ENCODE data around the gene PEX1. TPM values are rescaled to one million over a fixed set of nuclear protein-coding genes. Genes with fewer than 3 reads are reported as not detected.
"Not testable (repeated sequence)": the region's sequence is repeated elsewhere in the genome, so short reads cannot be mapped to it uniquely, and the experiment has no call there.

Gene PEX1
- total RNA-seq, 1 donor from 2014 or later: 12.4 TPM

DNA sequence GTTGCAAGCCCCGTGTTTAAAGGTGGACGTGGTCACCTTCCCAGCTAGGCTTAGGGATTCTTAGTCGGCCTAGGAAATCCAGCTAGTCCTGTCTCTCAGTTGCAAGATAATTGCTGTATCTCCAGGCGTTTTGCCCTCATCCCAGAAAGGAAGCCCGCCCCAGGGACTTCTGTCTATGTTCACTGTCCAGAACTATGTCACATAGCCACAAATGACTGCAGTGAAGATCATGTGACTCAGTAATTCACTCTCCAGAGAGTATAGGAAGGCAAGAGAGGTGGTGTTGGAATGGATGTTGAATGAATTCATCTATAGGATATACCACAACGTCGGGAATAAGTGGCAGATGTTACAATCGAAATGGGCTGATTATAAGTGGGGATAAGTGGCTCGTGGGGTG lies 50.2 kb downstream of the PEX1 start:
- H3K27me3 ChIP-seq (ENCODE audit: low read depth): no peaks in the 10 kb centered on the region
- DNase-seq (no peak), ATAC-seq (no peak)
- no peak overlapping the region for H3K27ac ChIP-seq
- no peaks in the 10 kb centered on the region for H3K4me1 ChIP-seq
- intact Hi-C loops (cut with DNase I): no loop called here
- TF ChIP-seq, protein P1, sequence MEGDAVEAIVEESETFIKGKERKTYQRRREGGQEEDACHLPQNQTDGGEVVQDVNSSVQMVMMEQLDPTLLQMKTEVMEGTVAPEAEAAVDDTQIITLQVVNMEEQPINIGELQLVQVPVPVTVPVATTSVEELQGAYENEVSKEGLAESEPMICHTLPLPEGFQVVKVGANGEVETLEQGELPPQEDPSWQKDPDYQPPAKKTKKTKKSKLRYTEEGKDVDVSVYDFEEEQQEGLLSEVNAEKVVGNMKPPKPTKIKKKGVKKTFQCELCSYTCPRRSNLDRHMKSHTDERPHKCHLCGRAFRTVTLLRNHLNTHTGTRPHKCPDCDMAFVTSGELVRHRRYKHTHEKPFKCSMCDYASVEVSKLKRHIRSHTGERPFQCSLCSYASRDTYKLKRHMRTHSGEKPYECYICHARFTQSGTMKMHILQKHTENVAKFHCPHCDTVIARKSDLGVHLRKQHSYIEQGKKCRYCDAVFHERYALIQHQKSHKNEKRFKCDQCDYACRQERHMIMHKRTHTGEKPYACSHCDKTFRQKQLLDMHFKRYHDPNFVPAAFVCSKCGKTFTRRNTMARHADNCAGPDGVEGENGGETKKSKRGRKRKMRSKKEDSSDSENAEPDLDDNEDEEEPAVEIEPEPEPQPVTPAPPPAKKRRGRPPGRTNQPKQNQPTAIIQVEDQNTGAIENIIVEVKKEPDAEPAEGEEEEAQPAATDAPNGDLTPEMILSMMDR (IDR thresholded peaks at IDR 0.05): no peak
- H3K9me3 ChIP-seq: no peaks in the 10 kb centered on the region
- H3K36me3 ChIP-seq: peaks cover 12% of the 10 kb centered on the region
- no peak overlapping the region for H3K4me3 ChIP-seq

DNA sequence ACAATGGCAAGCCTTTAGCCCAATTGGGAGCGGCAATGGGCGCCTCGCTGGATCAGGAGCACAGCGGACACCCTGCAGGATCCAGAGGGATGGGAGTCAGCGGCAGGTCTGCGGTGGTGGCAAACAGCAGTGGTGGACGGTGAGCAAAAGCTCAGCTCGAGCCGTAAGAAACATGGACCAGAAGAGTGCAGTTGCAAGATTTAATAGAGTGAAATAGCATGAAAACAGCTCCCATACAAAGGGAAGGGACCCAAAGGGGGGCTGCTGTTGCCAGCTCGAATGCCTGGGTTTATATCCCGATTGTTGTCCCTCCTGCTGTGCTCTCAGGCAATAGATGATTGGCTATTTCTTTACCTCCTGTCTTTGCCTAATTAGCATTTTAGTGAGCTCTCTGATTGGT lies 50.6 kb downstream of the PEX1 start, which contains the start of gene ERVW-1:
Gene ERVW-1 (minus strand): TSS at position 266 of the 400 bp plus-strand sequence. CDS start 7,565 bp downstream, outside the sequence.
- H3K36me3 ChIP-seq: peaks cover 14% of the 10 kb centered on the region
- H3K9me3 ChIP-seq; ATAC-seq; DNase-seq; H3K27me3 ChIP-seq (ENCODE audit: low read depth); H3K27ac ChIP-seq; intact Hi-C loops (cut with DNase I); H3K4me1 ChIP-seq; H3K4me3 ChIP-seq: not testable (repeated sequence)

DNA sequence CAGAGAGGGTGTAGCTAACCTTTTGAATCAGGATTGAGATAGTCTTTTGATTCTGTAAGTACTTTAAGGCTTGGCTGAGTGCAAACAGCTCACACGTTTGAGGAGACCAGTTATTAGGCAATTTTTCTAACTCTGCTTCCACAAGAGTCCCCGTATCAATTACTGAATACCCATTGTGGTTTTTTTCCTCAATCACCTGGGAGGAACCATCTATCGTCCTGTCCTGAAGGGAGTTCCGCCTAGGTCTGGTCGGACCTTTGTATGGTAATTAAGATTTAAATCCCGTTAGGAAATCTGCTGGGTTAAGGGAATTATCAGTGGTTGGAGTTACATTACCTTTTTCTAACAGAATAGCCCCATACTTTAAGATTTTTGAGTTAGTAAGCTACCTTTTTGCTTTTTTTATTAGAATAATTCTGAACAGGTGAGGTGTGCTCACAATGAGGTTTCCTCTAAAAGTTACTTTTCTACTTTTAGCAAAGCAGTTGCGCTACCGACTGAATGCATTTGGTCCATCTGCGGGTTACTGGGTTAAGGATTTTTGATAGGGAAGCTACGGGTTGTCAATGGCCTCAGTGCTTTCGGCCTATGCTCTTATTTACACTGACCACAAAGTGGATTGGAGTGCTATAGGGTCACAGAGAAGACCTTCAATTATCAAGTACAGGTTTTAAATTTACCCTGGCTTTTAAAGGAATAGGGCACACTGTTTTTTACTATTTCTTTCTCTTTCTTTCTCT lies 52.3 kb downstream of the PEX1 start:
- H3K27ac ChIP-seq; H3K4me3 ChIP-seq; intact Hi-C loops (cut with DNase I); DNase-seq; ATAC-seq; H3K27me3 ChIP-seq (ENCODE audit: low read depth); H3K9me3 ChIP-seq; H3K4me1 ChIP-seq: not testable (repeated sequence)
- peaks cover 21% of the 10 kb centered on the region for H3K36me3 ChIP-seq

DNA sequence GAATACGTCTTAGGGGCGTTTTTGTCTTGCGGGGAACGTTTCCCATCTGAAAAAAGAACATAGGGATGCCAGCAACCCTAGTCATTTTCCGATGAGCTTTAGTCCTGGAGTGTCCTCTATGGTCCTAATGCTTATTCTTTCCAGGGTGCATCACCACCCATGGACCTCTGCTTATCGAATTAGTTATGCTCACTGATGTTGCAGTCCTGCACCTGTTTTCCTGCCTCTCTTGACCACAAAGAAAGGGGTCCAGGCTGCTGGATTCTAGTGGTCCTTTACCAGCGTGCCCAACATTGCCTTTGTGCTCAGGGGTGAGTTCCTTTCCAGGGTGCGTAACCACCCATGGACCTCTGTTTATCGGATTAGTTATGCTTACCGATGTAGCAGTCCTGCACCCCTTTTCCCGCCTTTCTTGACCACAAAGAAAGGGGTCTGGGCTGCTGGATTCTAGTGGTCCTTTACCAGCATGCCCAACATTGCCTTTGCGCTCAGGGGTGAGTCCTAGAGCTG lies 53.0 kb downstream of the PEX1 start:
- H3K4me3 ChIP-seq; H3K27ac ChIP-seq; H3K4me1 ChIP-seq; ATAC-seq; DNase-seq; H3K27me3 ChIP-seq (ENCODE audit: low read depth); H3K9me3 ChIP-seq; intact Hi-C loops (cut with DNase I): not testable (repeated sequence)
- peaks cover 25% of the 10 kb centered on the region for H3K36me3 ChIP-seq

DNA sequence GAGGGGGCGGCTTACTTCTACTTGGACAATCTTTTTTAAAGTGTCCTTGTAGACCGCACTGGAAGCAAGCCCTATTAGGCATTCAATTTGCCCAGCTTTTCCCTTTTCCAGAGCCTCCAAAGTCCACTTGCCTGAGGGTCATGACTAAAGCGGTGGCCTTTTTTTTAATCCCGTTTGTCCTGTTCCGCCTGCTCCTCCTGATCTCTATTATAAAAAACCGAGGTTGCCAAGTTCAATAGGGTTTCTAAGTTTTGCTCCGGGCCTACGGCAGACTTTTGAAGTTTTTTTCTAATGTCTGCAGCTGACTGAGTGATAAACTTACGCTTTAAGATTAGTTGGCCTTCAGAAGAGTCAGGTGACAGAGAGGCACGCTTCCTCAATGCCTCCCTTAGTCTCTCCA lies 54.3 kb downstream of the PEX1 start:
- H3K9me3 ChIP-seq; H3K27ac ChIP-seq; DNase-seq; H3K27me3 ChIP-seq (ENCODE audit: low read depth); ATAC-seq; H3K4me3 ChIP-seq; H3K4me1 ChIP-seq; intact Hi-C loops (cut with DNase I): not testable (repeated sequence)
- peaks cover 25% of the 10 kb centered on the region for H3K36me3 ChIP-seq

- intact Hi-C loops (cut with DNase I); ATAC-seq; H3K27ac ChIP-seq; H3K9me3 ChIP-seq; H3K4me3 ChIP-seq; DNase-seq; H3K4me1 ChIP-seq; H3K27me3 ChIP-seq (ENCODE audit: low read depth): not testable (repeated sequence)
- H3K36me3 ChIP-seq: peaks cover 35% of the 10 kb centered on the region
Observed at GRCh38 chr7:92468589-92468988, 59.7 kb downstream of the PEX1 start.

DNA sequence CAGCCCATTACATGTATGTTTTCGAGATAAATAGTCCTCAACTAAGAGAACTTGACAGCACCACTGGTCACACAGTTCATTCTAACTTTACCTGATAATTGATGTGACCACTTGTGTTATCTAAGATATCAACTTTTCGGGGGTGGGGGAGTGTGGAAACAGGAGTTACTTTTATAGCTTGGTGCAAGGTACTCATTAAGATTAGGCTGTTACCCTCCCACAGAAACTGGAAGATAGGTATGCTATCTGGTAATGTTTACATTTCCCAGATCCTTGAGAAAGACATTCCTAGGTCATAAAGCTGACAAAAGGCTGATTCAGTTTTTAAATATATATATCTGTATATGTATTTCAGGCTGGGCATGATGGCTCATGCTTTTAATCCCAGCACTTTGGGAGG lies 61.6 kb downstream of the PEX1 start:
- ATAC-seq: no peak
- Histone ChIP-seq H3K36me3 (peaks cover 23% of the 10 kb centered on the region), H3K27me3 (ENCODE audit: low read depth) (no peaks in the 10 kb centered on the region), H3K4me1 (no peaks in the 10 kb centered on the region), H3K27ac (no peak overlapping the region), H3K9me3 (no peaks in the 10 kb centered on the region), H3K4me3 (no peak overlapping the region)
- no peak for DNase-seq
- intact Hi-C loops (cut with DNase I): no loop called here
- TF ChIP-seq, protein P1 (IDR thresholded peaks at IDR 0.05): no peak

GRCh38 chr7:92464515-92464914 lies 63.8 kb downstream of the PEX1 start:
- H3K4me1 ChIP-seq: no peaks in the 10 kb centered on the region
- no peaks in the 10 kb centered on the region for H3K27me3 ChIP-seq (ENCODE audit: low read depth)
- H3K4me3 ChIP-seq: no peak overlapping the region
- no peak for ATAC-seq
- peaks cover 19% of the 10 kb centered on the region for H3K36me3 ChIP-seq
- intact Hi-C loops (cut with DNase I): no loop called here
- DNase-seq: no peak
- TF ChIP-seq, protein P1 (IDR thresholded peaks at IDR 0.05): no peak
- H3K27ac ChIP-seq: no peak overlapping the region
- H3K9me3 ChIP-seq: no peaks in the 10 kb centered on the region
